ENCODE measurements around the gene OPCML.

The OPCML gene

GRCh38 chr11:132980670-132981069 is 551.6 kb downstream of the OPCML start:
- no peak for TF ChIP-seq CTCF (IDR thresholded peaks at IDR 0.05; ENCODE audit: low read length, missing control alignments)
- no peak for DNase-seq (ENCODE audit: low read depth)

DNA sequence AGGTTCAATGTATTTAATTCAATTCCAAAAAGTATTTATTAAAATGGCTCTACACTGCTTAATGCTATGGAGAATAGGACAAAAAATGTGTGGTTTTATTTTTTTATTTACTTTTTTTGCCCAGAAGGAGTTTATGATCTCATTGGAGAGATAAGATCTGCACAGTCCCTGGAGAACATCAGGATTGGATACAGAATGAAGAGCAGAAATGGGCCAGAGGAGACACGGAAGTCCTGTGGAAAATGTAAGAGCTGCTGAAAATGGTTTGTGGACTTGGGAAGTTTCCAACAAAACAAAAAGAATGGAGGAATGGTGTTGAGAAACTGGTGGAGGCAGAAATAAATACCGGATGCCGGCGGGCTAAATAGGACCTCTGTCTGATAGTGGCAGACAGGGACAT is 554.6 kb downstream of the OPCML start:
- no peak overlapping the region for H3K4me3 ChIP-seq (replicated peaks; ENCODE audit: low read depth, low read length)
- TF ChIP-seq CTCF (IDR thresholded peaks at IDR 0.05; ENCODE audit: low read length, missing control alignments): no peak
- DNase-seq (ENCODE audit: low read depth): no peak

More at GRCh38 chr11:132980670-132981069, 551.6 kb downstream of the OPCML start:
- no peak overlapping the region for H3K4me3 ChIP-seq (replicated peaks; ENCODE audit: low read depth, low read length)

DNA sequence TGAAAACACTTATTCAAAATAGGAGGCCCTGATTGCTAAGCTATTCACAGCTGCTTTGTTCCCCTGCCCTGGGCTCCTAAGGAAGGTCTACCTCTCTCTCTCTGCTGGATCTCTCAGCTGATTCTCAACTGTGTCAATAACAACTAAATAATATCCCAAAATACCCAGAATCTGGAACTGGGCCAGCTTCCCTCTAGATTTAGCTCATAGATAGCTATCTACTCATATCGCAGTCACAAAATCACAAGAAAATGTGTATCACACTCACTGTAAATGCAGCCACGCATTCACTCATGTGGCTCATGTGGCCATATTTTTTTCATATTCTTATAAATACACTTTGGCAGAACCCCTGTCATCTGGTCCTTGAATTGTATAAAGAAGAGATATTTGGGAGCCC is 555.1 kb downstream of the OPCML start:
- no peak for TF ChIP-seq CTCF (IDR thresholded peaks at IDR 0.05; ENCODE audit: low read length, missing control alignments)
- H3K4me3 ChIP-seq (replicated peaks; ENCODE audit: low read depth, low read length): no peak overlapping the region

GRCh38 chr11:132976115-132976514 is 556.2 kb downstream of the OPCML start:
- H3K4me3 ChIP-seq (replicated peaks; ENCODE audit: low read depth, low read length): no peak overlapping the region
- DNase-seq (ENCODE audit: low read depth): no peak
- no peak for TF ChIP-seq CTCF (IDR thresholded peaks at IDR 0.05; ENCODE audit: low read length, missing control alignments)

More for the DNA sequence above, 555.1 kb downstream of the OPCML start:
- DNase-seq (ENCODE audit: low read depth): no peak

GRCh38 chr11:132973686-132974085 is 558.6 kb downstream of the OPCML start:
- no peak for DNase-seq (ENCODE audit: low read depth)
- no peak for TF ChIP-seq CTCF (IDR thresholded peaks at IDR 0.05; ENCODE audit: low read length, missing control alignments)
- no peak overlapping the region for H3K4me3 ChIP-seq (replicated peaks; ENCODE audit: low read depth, low read length)

GRCh38 chr11:132972565-132972964 is 559.7 kb downstream of the OPCML start:
- TF ChIP-seq CTCF (IDR thresholded peaks at IDR 0.05; ENCODE audit: low read length, missing control alignments): no peak
- no peak for DNase-seq (ENCODE audit: low read depth)

GRCh38 chr11:132971351-132971750 is 561.0 kb downstream of the OPCML start:
- no peak for TF ChIP-seq CTCF (IDR thresholded peaks at IDR 0.05; ENCODE audit: low read length, missing control alignments)
- H3K4me3 ChIP-seq (replicated peaks; ENCODE audit: low read depth, low read length): no peak overlapping the region
- DNase-seq (ENCODE audit: low read depth): no peak

More at GRCh38 chr11:132972565-132972964, 559.7 kb downstream of the OPCML start:
- no peak overlapping the region for H3K4me3 ChIP-seq (replicated peaks; ENCODE audit: low read depth, low read length)
